H1 (cell line): ENCODE data around the gene PTPN18.

ENCODE experiments used
- CBX8 ChIP-seq: fragments of 300-800, 300-1000 bp; sonication (generic); IDR thresholded peaks from 2 replicates; pipeline ENCODE4 v1.7.1; 2016; ENCODE audit warnings: low read depth, low read length, borderline replicate concordance
- EZH2 ChIP-seq: fragments of 200-600 bp; sonication (generic); IDR thresholded peaks from 2 replicates; pipeline ENCODE4 v1.7.1; 2012; ENCODE audit warnings: low read depth, mild to moderate bottlenecking, moderate library complexity, low read length, inconsistent platforms; ENCODE audit not compliant: severe bottlenecking
- POLR2A ChIP-seq, 2 experiments: IDR thresholded peaks; 1 replicate in 1 of 2; 2 replicates in 1 of 2; pipeline ENCODE4 v1.6.1; 2011; ENCODE audit warnings: low read depth in 2 of 2, low read length in 2 of 2, mild to moderate bottlenecking in 2 of 2; ENCODE audit errors: control extremely low read depth in 1 of 2
- POLR2AphosphoS5 ChIP-seq: IDR thresholded peaks from 2 replicates; pipeline ENCODE4 v1.6.1; 2011; ENCODE audit warnings: low read depth, low read length
- RFX5 ChIP-seq: IDR thresholded peaks from 2 replicates; pipeline ENCODE4 v1.6.1; 2011; ENCODE audit warnings: low read depth, low read length, improper control_type of control experiment, borderline replicate concordance
- SP1 ChIP-seq: IDR thresholded peaks from 2 replicates; pipeline ENCODE4 v1.6.1; 2011; ENCODE audit warnings: low read depth, low read length
- SRF ChIP-seq: IDR thresholded peaks from 2 replicates; pipeline ENCODE4 v1.6.1; 2011; ENCODE audit warnings: mild to moderate bottlenecking, low read depth, low read length, moderate library complexity
- TAF1 ChIP-seq: IDR thresholded peaks from 2 replicates; pipeline ENCODE4 v1.6.1; 2011; ENCODE audit warnings: mild to moderate bottlenecking, low read depth, low read length
- TF ChIP-seq, protein P1 (sequence below), 3 experiments: IDR thresholded peaks; 1 replicate in 2 of 3; 2 replicates in 1 of 3; pipeline versions ENCODE4 v1.5.1 to v1.6.1; 2011; ENCODE audit warnings: low read length in 3 of 3, mild to moderate bottlenecking in 3 of 3, inconsistent platforms in 2 of 3, low read depth in 1 of 3, moderate library complexity in 1 of 3; ENCODE audit not compliant: insufficient read depth in 1 of 3; ENCODE audit errors: control extremely low read depth in 1 of 3
- TF ChIP-seq, protein P2 (sequence below): IDR thresholded peaks from 2 replicates; pipeline ENCODE4 v1.6.1; 2012; ENCODE audit warnings: inconsistent platforms
- TF ChIP-seq, protein P3 (sequence below): IDR thresholded peaks from 2 replicates; pipeline ENCODE4 v1.6.1; 2011; ENCODE audit warnings: low read depth, mild to moderate bottlenecking, low read length; ENCODE audit not compliant: insufficient read depth
- TF ChIP-seq, protein P4 (sequence below): fragments of 300-600 bp; sonication (generic); IDR thresholded peaks from 2 replicates; pipeline ENCODE4 v1.7.1; 2012; ENCODE audit warnings: low read length, moderate library complexity, mild to moderate bottlenecking, inconsistent platforms; ENCODE audit not compliant: insufficient replicate concordance

DNA sequence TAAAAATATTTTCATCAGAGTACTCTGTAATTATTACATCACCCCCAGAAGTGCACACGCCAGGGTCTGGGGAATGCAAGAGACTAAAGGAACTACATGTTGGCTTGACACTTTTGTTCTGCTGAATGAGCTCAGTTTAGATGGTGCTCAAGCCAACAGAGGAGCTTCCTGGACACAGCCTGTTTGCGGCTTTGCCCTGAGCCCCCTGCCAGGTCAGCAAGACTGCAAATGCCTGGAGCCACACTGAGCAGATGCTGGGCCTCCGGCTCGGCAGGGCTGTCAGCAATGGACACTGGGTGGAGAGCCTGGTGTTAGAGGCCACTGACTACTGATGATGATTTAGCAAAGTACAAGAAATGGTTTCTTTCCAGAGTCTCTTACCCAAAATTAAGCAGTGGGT, 31.9 kb downstream of the PTPN18 start:
- TF ChIP-seq SRF: no peak
- TF ChIP-seq POLR2A (IDR thresholded peaks at IDR 0.05; ENCODE audit: control extremely low read depth in 1 of 2, low read depth in 2 of 2, low read length in 2 of 2): no peak
- TF ChIP-seq, protein P1, sequence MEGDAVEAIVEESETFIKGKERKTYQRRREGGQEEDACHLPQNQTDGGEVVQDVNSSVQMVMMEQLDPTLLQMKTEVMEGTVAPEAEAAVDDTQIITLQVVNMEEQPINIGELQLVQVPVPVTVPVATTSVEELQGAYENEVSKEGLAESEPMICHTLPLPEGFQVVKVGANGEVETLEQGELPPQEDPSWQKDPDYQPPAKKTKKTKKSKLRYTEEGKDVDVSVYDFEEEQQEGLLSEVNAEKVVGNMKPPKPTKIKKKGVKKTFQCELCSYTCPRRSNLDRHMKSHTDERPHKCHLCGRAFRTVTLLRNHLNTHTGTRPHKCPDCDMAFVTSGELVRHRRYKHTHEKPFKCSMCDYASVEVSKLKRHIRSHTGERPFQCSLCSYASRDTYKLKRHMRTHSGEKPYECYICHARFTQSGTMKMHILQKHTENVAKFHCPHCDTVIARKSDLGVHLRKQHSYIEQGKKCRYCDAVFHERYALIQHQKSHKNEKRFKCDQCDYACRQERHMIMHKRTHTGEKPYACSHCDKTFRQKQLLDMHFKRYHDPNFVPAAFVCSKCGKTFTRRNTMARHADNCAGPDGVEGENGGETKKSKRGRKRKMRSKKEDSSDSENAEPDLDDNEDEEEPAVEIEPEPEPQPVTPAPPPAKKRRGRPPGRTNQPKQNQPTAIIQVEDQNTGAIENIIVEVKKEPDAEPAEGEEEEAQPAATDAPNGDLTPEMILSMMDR (IDR thresholded peaks at IDR 0.05; ENCODE audit: control extremely low read depth in 1 of 3, insufficient read depth in 1 of 3, low read depth in 1 of 3, low read length in 3 of 3): no peak
- no peak for TF ChIP-seq CBX8
- no peak for TF ChIP-seq RFX5
- TF ChIP-seq SP1: no peak
- TF ChIP-seq, protein P2, sequence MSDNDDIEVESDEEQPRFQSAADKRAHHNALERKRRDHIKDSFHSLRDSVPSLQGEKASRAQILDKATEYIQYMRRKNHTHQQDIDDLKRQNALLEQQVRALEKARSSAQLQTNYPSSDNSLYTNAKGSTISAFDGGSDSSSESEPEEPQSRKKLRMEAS: no peak
- no peak for TF ChIP-seq EZH2
- no peak for TF ChIP-seq TAF1
- TF ChIP-seq, protein P3, sequence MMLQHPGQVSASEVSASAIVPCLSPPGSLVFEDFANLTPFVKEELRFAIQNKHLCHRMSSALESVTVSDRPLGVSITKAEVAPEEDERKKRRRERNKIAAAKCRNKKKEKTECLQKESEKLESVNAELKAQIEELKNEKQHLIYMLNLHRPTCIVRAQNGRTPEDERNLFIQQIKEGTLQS: no peak
- no peak for TF ChIP-seq POLR2AphosphoS5
- TF ChIP-seq, protein P4, sequence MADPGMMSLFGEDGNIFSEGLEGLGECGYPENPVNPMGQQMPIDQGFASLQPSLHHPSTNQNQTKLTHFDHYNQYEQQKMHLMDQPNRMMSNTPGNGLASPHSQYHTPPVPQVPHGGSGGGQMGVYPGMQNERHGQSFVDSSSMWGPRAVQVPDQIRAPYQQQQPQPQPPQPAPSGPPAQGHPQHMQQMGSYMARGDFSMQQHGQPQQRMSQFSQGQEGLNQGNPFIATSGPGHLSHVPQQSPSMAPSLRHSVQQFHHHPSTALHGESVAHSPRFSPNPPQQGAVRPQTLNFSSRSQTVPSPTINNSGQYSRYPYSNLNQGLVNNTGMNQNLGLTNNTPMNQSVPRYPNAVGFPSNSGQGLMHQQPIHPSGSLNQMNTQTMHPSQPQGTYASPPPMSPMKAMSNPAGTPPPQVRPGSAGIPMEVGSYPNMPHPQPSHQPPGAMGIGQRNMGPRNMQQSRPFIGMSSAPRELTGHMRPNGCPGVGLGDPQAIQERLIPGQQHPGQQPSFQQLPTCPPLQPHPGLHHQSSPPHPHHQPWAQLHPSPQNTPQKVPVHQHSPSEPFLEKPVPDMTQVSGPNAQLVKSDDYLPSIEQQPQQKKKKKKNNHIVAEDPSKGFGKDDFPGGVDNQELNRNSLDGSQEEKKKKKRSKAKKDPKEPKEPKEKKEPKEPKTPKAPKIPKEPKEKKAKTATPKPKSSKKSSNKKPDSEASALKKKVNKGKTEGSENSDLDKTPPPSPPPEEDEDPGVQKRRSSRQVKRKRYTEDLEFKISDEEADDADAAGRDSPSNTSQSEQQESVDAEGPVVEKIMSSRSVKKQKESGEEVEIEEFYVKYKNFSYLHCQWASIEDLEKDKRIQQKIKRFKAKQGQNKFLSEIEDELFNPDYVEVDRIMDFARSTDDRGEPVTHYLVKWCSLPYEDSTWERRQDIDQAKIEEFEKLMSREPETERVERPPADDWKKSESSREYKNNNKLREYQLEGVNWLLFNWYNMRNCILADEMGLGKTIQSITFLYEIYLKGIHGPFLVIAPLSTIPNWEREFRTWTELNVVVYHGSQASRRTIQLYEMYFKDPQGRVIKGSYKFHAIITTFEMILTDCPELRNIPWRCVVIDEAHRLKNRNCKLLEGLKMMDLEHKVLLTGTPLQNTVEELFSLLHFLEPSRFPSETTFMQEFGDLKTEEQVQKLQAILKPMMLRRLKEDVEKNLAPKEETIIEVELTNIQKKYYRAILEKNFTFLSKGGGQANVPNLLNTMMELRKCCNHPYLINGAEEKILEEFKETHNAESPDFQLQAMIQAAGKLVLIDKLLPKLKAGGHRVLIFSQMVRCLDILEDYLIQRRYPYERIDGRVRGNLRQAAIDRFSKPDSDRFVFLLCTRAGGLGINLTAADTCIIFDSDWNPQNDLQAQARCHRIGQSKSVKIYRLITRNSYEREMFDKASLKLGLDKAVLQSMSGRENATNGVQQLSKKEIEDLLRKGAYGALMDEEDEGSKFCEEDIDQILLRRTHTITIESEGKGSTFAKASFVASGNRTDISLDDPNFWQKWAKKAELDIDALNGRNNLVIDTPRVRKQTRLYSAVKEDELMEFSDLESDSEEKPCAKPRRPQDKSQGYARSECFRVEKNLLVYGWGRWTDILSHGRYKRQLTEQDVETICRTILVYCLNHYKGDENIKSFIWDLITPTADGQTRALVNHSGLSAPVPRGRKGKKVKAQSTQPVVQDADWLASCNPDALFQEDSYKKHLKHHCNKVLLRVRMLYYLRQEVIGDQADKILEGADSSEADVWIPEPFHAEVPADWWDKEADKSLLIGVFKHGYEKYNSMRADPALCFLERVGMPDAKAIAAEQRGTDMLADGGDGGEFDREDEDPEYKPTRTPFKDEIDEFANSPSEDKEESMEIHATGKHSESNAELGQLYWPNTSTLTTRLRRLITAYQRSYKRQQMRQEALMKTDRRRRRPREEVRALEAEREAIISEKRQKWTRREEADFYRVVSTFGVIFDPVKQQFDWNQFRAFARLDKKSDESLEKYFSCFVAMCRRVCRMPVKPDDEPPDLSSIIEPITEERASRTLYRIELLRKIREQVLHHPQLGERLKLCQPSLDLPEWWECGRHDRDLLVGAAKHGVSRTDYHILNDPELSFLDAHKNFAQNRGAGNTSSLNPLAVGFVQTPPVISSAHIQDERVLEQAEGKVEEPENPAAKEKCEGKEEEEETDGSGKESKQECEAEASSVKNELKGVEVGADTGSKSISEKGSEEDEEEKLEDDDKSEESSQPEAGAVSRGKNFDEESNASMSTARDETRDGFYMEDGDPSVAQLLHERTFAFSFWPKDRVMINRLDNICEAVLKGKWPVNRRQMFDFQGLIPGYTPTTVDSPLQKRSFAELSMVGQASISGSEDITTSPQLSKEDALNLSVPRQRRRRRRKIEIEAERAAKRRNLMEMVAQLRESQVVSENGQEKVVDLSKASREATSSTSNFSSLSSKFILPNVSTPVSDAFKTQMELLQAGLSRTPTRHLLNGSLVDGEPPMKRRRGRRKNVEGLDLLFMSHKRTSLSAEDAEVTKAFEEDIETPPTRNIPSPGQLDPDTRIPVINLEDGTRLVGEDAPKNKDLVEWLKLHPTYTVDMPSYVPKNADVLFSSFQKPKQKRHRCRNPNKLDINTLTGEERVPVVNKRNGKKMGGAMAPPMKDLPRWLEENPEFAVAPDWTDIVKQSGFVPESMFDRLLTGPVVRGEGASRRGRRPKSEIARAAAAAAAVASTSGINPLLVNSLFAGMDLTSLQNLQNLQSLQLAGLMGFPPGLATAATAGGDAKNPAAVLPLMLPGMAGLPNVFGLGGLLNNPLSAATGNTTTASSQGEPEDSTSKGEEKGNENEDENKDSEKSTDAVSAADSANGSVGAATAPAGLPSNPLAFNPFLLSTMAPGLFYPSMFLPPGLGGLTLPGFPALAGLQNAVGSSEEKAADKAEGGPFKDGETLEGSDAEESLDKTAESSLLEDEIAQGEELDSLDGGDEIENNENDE: no peak
